ENCODE measurements around the gene SYNE1.

- TF ChIP-seq CTCF (IDR thresholded peaks at IDR 0.05 in 4 of 5, conservative IDR thresholded peaks at IDR 0.05 in 1 of 5) (no peak), POLR2A (IDR thresholded peaks at IDR 0.05) (no peak)
Observed at GRCh38 chr6:152188011-152188410, 449.2 kb downstream of the SYNE1 start.
